ENCODE results near the gene BNIP5.

GRCh38 chr6:36337814-36338213 lies 1.1 kb upstream of the BNIP5 start:
- TF ChIP-seq, protein P1, sequence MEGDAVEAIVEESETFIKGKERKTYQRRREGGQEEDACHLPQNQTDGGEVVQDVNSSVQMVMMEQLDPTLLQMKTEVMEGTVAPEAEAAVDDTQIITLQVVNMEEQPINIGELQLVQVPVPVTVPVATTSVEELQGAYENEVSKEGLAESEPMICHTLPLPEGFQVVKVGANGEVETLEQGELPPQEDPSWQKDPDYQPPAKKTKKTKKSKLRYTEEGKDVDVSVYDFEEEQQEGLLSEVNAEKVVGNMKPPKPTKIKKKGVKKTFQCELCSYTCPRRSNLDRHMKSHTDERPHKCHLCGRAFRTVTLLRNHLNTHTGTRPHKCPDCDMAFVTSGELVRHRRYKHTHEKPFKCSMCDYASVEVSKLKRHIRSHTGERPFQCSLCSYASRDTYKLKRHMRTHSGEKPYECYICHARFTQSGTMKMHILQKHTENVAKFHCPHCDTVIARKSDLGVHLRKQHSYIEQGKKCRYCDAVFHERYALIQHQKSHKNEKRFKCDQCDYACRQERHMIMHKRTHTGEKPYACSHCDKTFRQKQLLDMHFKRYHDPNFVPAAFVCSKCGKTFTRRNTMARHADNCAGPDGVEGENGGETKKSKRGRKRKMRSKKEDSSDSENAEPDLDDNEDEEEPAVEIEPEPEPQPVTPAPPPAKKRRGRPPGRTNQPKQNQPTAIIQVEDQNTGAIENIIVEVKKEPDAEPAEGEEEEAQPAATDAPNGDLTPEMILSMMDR (IDR thresholded peaks at IDR 0.05): no peak
- no peak for TF ChIP-seq POLR2A (IDR thresholded peaks at IDR 0.05; ENCODE audit: low read depth)

Data from esophagus muscularis mucosa (tissue), 3 donors.